Measurements from ENCODE around the gene REG3A.

- TF ChIP-seq CTCF (IDR thresholded peaks at IDR 0.05), result no peak
- TF ChIP-seq POLR2AphosphoS5 (IDR thresholded peaks at IDR 0.05; ENCODE audit: insufficient read depth in 1 of 2, low read depth in 1 of 2), result no peak
These were observed 20.5 kb upstream of the REG3A start for GRCh38 chr2:79180092-79180491.
